ENCODE results near the gene SGO1. TPM values are rescaled to one million over a fixed set of nuclear protein-coding genes. Genes with fewer than 3 reads are reported as not detected.

Gene SGO1
- total RNA-seq (2022) (6.8 and 12.2 TPM in 2 replicates), Bru-seq, nascent RNA (percentile 59 among the genes with signal in this experiment), BruChase-seq, experiment 1, labeled RNA remaining after a 6-hour chase (percentile 63 among the genes with signal in this experiment), BruChase-seq, experiment 2, labeled RNA remaining after a 2-hour chase (percentile 66 among the genes with signal in this experiment)
- long read RNA-seq, transcript SGO1-203 (8 exons, 2,587 nt): major isoform, 15 of 39 reads
- long read RNA-seq, partial matches to known transcripts: 15 of 39 reads
- long read RNA-seq, other reads (novel, unspliced or antisense): 3 of 39 reads

GRCh38 chr3:20185679-20186599 lies at the start of gene SGO1:
SGO1 (minus strand) TSS chr3:20186206; CDS start chr3:20184027, 2,179 bp downstream.
- TSS peak; percentile 72 for BruUV-seq (replicated peaks)
- intact Hi-C loops (cut with micrococcal nuclease): loop anchor here (1.0 to 5.0 kb wide), 4 partner anchors 132 to 299 kb away; partner anchors contain the start of gene KAT2B
- H3K4me1 Mint-ChIP-seq (ENCODE audit: insufficient read depth, unreplicated experiment): no peaks in the 10 kb centered on the region
- POLR2A ChIA-PET: interaction anchor here (0.5 to 6.6 kb wide), 17 partner anchors 10 to 1785 kb away, joined by 3 to 71 read pairs (median 5); partner anchors contain the start of gene KAT2B
- no peak within 1 kb of the TSS for H3K4me3 Mint-ChIP-seq (ENCODE audit: unreplicated experiment)
- H3K9me3 Mint-ChIP-seq (ENCODE audit: unreplicated experiment): no peaks in the 10 kb centered on the region
- no peak for TF ChIP-seq CTCF (IDR thresholded peaks at IDR 0.05; ENCODE audit: unreplicated experiment)
- no peaks in the 10 kb centered on the region for H3K27me3 Mint-ChIP-seq (ENCODE audit: insufficient read depth, unreplicated experiment)
- peak; percentile 98 for DNase-seq (ENCODE audit: unreplicated experiment)
- H3K36me3 Mint-ChIP-seq (ENCODE audit: insufficient read depth, unreplicated experiment): no peaks in the 10 kb centered on the region
- CTCF ChIA-PET: interaction anchor here (0.6 to 1.4 kb wide), 6 partner anchors 7 to 1426 kb away, joined by 3 to 5 read pairs (median 4); no protein-coding TSS in a partner anchor
- H3K27ac Mint-ChIP-seq (ENCODE audit: low read depth, unreplicated experiment): no peak within 1 kb of the TSS

GRCh38 chr3:20235796-20236195 lies 49.8 kb upstream of the SGO1 start:
- Mint-ChIP-seq H3K27me3 (ENCODE audit: insufficient read depth, unreplicated experiment) (no peaks in the 10 kb centered on the region), H3K4me3 (ENCODE audit: unreplicated experiment) (no peak overlapping the region), H3K36me3 (ENCODE audit: insufficient read depth, unreplicated experiment) (no peaks in the 10 kb centered on the region), H3K9me3 (ENCODE audit: unreplicated experiment) (no peaks in the 10 kb centered on the region), H3K27ac (ENCODE audit: low read depth, unreplicated experiment) (no peak overlapping the region), H3K4me1 (ENCODE audit: insufficient read depth, unreplicated experiment) (no peaks in the 10 kb centered on the region)
- no peak for TF ChIP-seq CTCF (IDR thresholded peaks at IDR 0.05; ENCODE audit: unreplicated experiment)
- intact Hi-C loops (cut with micrococcal nuclease): no loop called here
- CTCF ChIA-PET: interaction anchor here (0.6 kb wide), 1 partner anchor 717 kb away, joined by 3 read pairs; no protein-coding TSS in a partner anchor
- POLR2A ChIA-PET: interaction anchor here (0.5 kb wide), 1 partner anchor 1135 kb away, joined by 3 read pairs; no protein-coding TSS in a partner anchor
- BruUV-seq (replicated peaks): no TSS peak
- DNase-seq (ENCODE audit: unreplicated experiment): no peak

GRCh38 chr3:20232906-20233780 lies 47.1 kb upstream of the SGO1 start:
- intact Hi-C loops (cut with micrococcal nuclease): no loop called here
- DNase-seq (ENCODE audit: unreplicated experiment): no peak
- no peak overlapping the region for H3K4me3 Mint-ChIP-seq (ENCODE audit: unreplicated experiment)
- ChIA-PET CTCF (no interaction called here), POLR2A (interaction anchor here (0.6 kb wide), 1 partner anchor 61 kb away, joined by 3 read pairs; no protein-coding TSS in a partner anchor)
- H3K36me3 Mint-ChIP-seq (ENCODE audit: insufficient read depth, unreplicated experiment): no peaks in the 10 kb centered on the region
- no TSS peak for BruUV-seq (replicated peaks)
- TF ChIP-seq CTCF (IDR thresholded peaks at IDR 0.05; ENCODE audit: unreplicated experiment): no peak
- H3K27ac Mint-ChIP-seq (ENCODE audit: low read depth, unreplicated experiment): no peak overlapping the region
- H3K27me3 Mint-ChIP-seq (ENCODE audit: insufficient read depth, unreplicated experiment): no peaks in the 10 kb centered on the region
- H3K4me1 Mint-ChIP-seq (ENCODE audit: insufficient read depth, unreplicated experiment): no peaks in the 10 kb centered on the region
- H3K9me3 Mint-ChIP-seq (ENCODE audit: unreplicated experiment): no peaks in the 10 kb centered on the region
